GM23248 (cell line): Measurements from ENCODE around the gene DIP2C. TPM values are rescaled to one million over a fixed set of nuclear protein-coding genes. Genes with fewer than 3 reads are reported as not detected.

Experiments
- DNase-seq: peaks from one replicate; pipeline ENCODE4 v3.0.0-alpha.2; 2015
- H2AFZ ChIP-seq: fragments of 200-600 bp; sonication (generic); 2 replicates; pipeline ENCODE4 v1.6.1; 2016; ENCODE audit warnings: antibody characterized with exemption
- H3F3A ChIP-seq: fragments of 200-600 bp; sonication (generic); 2 replicates; pipeline ENCODE4 v1.6.1; 2016; ENCODE audit warnings: mild to moderate bottlenecking, antibody characterized with exemption, mixed run types; ENCODE audit not compliant: insufficient read depth
- H3K27ac ChIP-seq: fragments of 200-600 bp; sonication (generic); 2 replicates; pipeline ENCODE4 v1.5.1; 2016; ENCODE audit warnings: mild to moderate bottlenecking
- H3K27me3 ChIP-seq: fragments of 200-600 bp; sonication (generic); replicated peaks from 2 replicates; pipeline ENCODE4 v1.6.1; 2016; ENCODE audit warnings: mild to moderate bottlenecking; ENCODE audit not compliant: insufficient read depth
- H3K36me3 ChIP-seq: fragments of 200-600 bp; sonication (generic); 2 replicates; pipeline ENCODE4 v1.6.1; 2016; ENCODE audit warnings: low read depth, mild to moderate bottlenecking
- H3K4me1 ChIP-seq: fragments of 200-600 bp; sonication (generic); 2 replicates; pipeline ENCODE4 v1.6.1; 2016; ENCODE audit warnings: mild to moderate bottlenecking; ENCODE audit not compliant: insufficient read depth
- H3K4me2 ChIP-seq: fragments of 200-600 bp; sonication (generic); one replicate; pipeline ENCODE4 v1.6.1; 2016; ENCODE audit warnings: mild to moderate bottlenecking; ENCODE audit not compliant: unreplicated experiment
- H3K4me3 ChIP-seq: fragments of 200-600 bp; sonication (generic); 2 replicates; pipeline ENCODE4 v1.5.1; 2016; ENCODE audit warnings: mild to moderate bottlenecking
- H3K79me2 ChIP-seq: fragments of 200-600 bp; sonication (generic); 2 replicates; pipeline ENCODE4 v1.6.1; 2016; ENCODE audit warnings: mild to moderate bottlenecking; ENCODE audit not compliant: insufficient read depth
- H3K9ac ChIP-seq: fragments of 200-600 bp; sonication (generic); 2 replicates; pipeline ENCODE4 v1.6.1; 2016; ENCODE audit warnings: mild to moderate bottlenecking
- H3K9me2 ChIP-seq: fragments of 200-600 bp; sonication (generic); 2 replicates; pipeline ENCODE4 v1.6.1; 2016; ENCODE audit warnings: mixed run types, mild to moderate bottlenecking, moderate library complexity; ENCODE audit not compliant: insufficient read depth
- H3K9me3 ChIP-seq: fragments of 200-600 bp; sonication (generic); one replicate; pipeline ENCODE4 v1.6.1; 2017; ENCODE audit warnings: low read depth
- H4K20me1 ChIP-seq: fragments of 200-600 bp; sonication (generic); 2 replicates; pipeline ENCODE4 v1.6.0; 2016; ENCODE audit not compliant: insufficient read depth
- EZH2 ChIP-seq: fragments of 200-600 bp; sonication (generic); IDR thresholded peaks from 2 replicates; pipeline ENCODE4 v1.6.1; 2018; ENCODE audit warnings: antibody characterized with exemption, mild to moderate bottlenecking; ENCODE audit not compliant: insufficient read depth, poor library complexity, severe bottlenecking
- EZH2phosphoT487 ChIP-seq: fragments of 200-600 bp; sonication (generic); IDR thresholded peaks from 2 replicates; pipeline ENCODE4 v1.6.1; 2018; ENCODE audit warnings: antibody characterized with exemption, moderate library complexity, mild to moderate bottlenecking, low read depth; ENCODE audit not compliant: insufficient read depth
- WGBS, 2 experiments: methylation state at CpG; one replicate each; pipeline ENCODE4 v1.1.6; 2015 to 2017; ENCODE audit warnings: low lambda C conversion rate in 2 of 2, low coverage in 1 of 2; ENCODE audit errors: missing lambda C conversion rate in 2 of 2; 5-methylcytosine and 5-hydroxymethylcytosine counted together
- in situ Hi-C: fragments of 300-500 bp; cut with MboI; formaldehyde crosslinking; loops from 2 replicates; pipeline ENCODE4 v1.15.0; 2020
- polyA plus RNA-seq: library from polyadenylated mRNA; unstranded; fragments of >200 nt; fragmentation: Nextera tagmentation; extraction: Ambion mirVana; gene quantifications from 2 replicates; pipeline ENCODE4 v1.2.1, GENCODE V29; 2016
- total RNA-seq: library from RNA; depleted of rRNA; stranded (reverse); fragments of >200 nt; shearing (Covaris generic); gene quantifications from 2 replicates; pipeline ENCODE4 v1.2.3, GENCODE V29; 2014

Gene DIP2C
- total and polyA plus RNA-seq, 2 experiments from 2014 or later: 12.0 to 13.1 TPM

- TF ChIP-seq EZH2 (no peak), EZH2phosphoT487 (no peak)
- Histone ChIP-seq H3K27ac (no peak overlapping the region), H3K27me3 (no peaks in the 10 kb centered on the region), H3K79me2 (no peaks in the 10 kb centered on the region), H3K9ac (no peak overlapping the region), H4K20me1 (no peaks in the 10 kb centered on the region), H3K4me1 (peaks cover 23% of the 10 kb centered on the region), H3K4me2 (no peak overlapping the region), H3F3A (peaks cover 18% of the 10 kb centered on the region), H2AFZ (no peak overlapping the region), H3K9me3 (no peaks in the 10 kb centered on the region), H3K36me3 (no peaks in the 10 kb centered on the region; the same call in 1 of the 2 replicates), H3K9me2 (no peaks in the 10 kb centered on the region), H3K4me3 (no peak overlapping the region)
- whole genome bisulfite sequencing, 2 experiments: 63 to 74% methylated on average over 4 of the region's 4 CpGs
- DNase-seq: peak; percentile 3
- in situ Hi-C loops: no loop called here
Observed at GRCh38 chr10:287026-287709, 402.3 kb downstream of the DIP2C start.

- Histone ChIP-seq H3K79me2 (no peaks in the 10 kb centered on the region), H3K27ac (no peak overlapping the region), H3K4me1 (peaks cover 22% of the 10 kb centered on the region), H3K36me3 (peaks cover 7% of the 10 kb centered on the region; the same call in 1 of the 2 replicates), H3F3A (peaks cover 25% of the 10 kb centered on the region), H3K9me3 (no peaks in the 10 kb centered on the region), H3K4me3 (no peak overlapping the region), H4K20me1 (no peaks in the 10 kb centered on the region), H3K9me2 (no peaks in the 10 kb centered on the region), H3K9ac (no peak overlapping the region), H2AFZ (no peak overlapping the region), H3K27me3 (no peaks in the 10 kb centered on the region), H3K4me2 (no peak overlapping the region)
- WGBS, 2 experiments: 85 to 89% methylated on average over 15 of the region's 15 CpGs
- in situ Hi-C loops: no loop called here
- no peak for DNase-seq
- no peak for TF ChIP-seq EZH2
- TF ChIP-seq EZH2phosphoT487: no peak
Observed at GRCh38 chr10:285216-285615, 404.3 kb downstream of the DIP2C start.

GRCh38 chr10:283916-284356, 405.5 kb downstream of the DIP2C start:
- Histone ChIP-seq H3K27ac (no peak overlapping the region), H3K36me3 (peaks cover 7% of the 10 kb centered on the region; the same call in 1 of the 2 replicates), H3F3A (peaks cover 16% of the 10 kb centered on the region; the same call in 1 of the 2 replicates), H2AFZ (no peak overlapping the region), H3K4me3 (no peak overlapping the region), H3K9me3 (no peaks in the 10 kb centered on the region), H3K4me1 (peaks cover 12% of the 10 kb centered on the region), H3K27me3 (no peaks in the 10 kb centered on the region), H3K9ac (no peak overlapping the region), H3K4me2 (no peak overlapping the region), H3K79me2 (no peaks in the 10 kb centered on the region), H4K20me1 (no peaks in the 10 kb centered on the region), H3K9me2 (no peaks in the 10 kb centered on the region)
- DNase-seq: no peak
- 88 to 92% methylated on average over 7 of the region's 7 CpGs for WGBS, 2 experiments
- TF ChIP-seq EZH2phosphoT487 (no peak), EZH2 (no peak)
- in situ Hi-C loops: no loop called here

- in situ Hi-C loops: no loop called here
- Histone ChIP-seq H3K4me1 (peaks cover 12% of the 10 kb centered on the region), H3K4me3 (no peak overlapping the region), H3K36me3 (peaks cover 7% of the 10 kb centered on the region; the same call in 1 of the 2 replicates), H3K79me2 (no peaks in the 10 kb centered on the region), H2AFZ (no peak overlapping the region), H3K27me3 (no peaks in the 10 kb centered on the region), H3K9ac (no peak overlapping the region), H3K9me2 (no peaks in the 10 kb centered on the region), H3K27ac (no peak overlapping the region), H3F3A (peaks cover 16% of the 10 kb centered on the region; the same call in 1 of the 2 replicates), H3K9me3 (no peaks in the 10 kb centered on the region), H3K4me2 (no peak overlapping the region), H4K20me1 (no peaks in the 10 kb centered on the region)
- 95 to 97% methylated on average over 8 of the region's 8 CpGs for WGBS, 2 experiments
- no peak for DNase-seq
- no peak for TF ChIP-seq EZH2phosphoT487
- TF ChIP-seq EZH2: no peak
Observed at GRCh38 chr10:283140-283479, 406.4 kb downstream of the DIP2C start.
